ENCODE results near the gene USB1. TPM values are rescaled to one million over a fixed set of nuclear protein-coding genes. Genes with fewer than 3 reads are reported as not detected.

USB1 gene
- total RNA-seq, 1 donor from 2014 or later: 35.2 TPM

DNA sequence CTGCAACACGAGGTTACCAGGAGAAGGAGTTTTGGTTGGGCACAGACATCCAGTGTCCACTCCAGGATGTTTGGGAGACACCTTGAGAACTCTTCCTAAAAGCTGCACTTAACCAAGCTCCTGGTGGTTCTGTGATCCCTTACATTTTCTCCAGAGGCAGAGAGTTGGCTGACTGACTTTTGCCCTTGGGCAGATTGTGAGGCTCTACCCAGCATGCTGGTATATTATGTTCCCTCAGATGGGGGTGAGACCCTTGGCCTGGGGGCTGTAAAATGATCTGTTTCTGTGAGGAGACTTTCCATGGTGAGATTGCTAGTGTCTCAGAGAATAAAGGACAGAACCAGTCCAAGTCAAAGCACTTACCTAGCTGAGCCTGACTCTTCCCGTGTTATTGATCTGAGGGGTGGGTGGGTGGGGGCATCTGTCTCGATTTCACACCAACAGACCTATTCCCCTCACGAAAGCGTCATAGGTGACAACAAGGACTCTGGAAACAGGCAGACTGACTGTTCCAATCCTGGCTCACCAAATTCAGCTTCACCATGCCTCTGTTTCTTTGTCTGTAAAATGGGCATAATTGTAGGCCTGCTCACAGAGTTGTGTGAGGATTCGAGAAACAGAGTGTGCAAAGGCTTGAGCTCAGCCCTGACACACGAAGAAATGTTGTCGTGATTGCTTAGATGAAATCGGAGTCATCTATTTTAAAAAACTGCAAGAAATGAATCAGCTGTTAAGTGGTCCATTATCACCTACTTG, 12.2 kb downstream of the USB1 start:
- intact Hi-C loops (cut with micrococcal nuclease): no loop called here
- Histone ChIP-seq H3K9me3 (replicated peaks) (no peaks in the 10 kb centered on the region), H3K27ac (replicated peaks) (no peak overlapping the region), H3K36me3 (peaks cover 47% of the 10 kb centered on the region), H3K4me1 (peaks cover 12% of the 10 kb centered on the region), H3K4me3 (no peak overlapping the region), H3K27me3 (ENCODE audit: low read depth) (no peaks in the 10 kb centered on the region)
- TF ChIP-seq, protein P1, sequence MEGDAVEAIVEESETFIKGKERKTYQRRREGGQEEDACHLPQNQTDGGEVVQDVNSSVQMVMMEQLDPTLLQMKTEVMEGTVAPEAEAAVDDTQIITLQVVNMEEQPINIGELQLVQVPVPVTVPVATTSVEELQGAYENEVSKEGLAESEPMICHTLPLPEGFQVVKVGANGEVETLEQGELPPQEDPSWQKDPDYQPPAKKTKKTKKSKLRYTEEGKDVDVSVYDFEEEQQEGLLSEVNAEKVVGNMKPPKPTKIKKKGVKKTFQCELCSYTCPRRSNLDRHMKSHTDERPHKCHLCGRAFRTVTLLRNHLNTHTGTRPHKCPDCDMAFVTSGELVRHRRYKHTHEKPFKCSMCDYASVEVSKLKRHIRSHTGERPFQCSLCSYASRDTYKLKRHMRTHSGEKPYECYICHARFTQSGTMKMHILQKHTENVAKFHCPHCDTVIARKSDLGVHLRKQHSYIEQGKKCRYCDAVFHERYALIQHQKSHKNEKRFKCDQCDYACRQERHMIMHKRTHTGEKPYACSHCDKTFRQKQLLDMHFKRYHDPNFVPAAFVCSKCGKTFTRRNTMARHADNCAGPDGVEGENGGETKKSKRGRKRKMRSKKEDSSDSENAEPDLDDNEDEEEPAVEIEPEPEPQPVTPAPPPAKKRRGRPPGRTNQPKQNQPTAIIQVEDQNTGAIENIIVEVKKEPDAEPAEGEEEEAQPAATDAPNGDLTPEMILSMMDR (IDR thresholded peaks at IDR 0.05; ENCODE audit: borderline replicate concordance): no peak
- DNase-seq: peak; percentile 1

DNA sequence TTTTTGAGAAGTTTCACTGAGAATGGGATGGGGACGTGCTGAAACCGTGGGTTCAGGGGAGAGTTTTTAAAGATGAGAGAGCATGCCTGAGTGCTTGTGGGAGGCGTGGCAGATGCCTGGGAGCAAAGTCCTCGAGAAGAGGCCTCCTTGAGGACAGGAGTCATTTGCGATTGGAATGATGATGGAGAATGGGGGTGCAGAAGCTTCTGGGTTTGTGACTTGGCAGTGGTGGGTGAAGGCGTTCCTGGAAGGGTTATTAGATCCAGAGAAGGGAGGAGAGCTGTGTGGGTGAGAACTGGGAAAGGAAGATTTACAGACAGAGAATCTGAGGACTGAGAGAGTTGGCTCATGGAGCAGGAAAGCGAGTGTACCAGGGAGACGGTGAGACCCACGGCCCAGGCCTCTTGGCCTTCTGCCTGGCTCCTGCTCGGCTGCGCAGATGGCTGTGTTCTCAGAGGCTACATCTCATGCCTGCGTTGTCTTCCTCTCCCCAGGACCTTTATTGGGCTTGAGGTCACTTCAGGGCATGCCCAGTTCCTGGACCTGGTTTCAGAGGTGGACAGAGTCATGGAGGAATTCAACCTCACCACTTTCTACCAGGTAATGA, 15.7 kb downstream of the USB1 start:
- no peaks in the 10 kb centered on the region for H3K9me3 ChIP-seq (replicated peaks)
- intact Hi-C loops (cut with micrococcal nuclease): no loop called here
- DNase-seq: peak; percentile 12
- H3K27me3 ChIP-seq (ENCODE audit: low read depth): no peaks in the 10 kb centered on the region
- TF ChIP-seq, protein P1 (IDR thresholded peaks at IDR 0.05; ENCODE audit: borderline replicate concordance): no peak
- peaks cover 40% of the 10 kb centered on the region for H3K36me3 ChIP-seq
- H3K4me1 ChIP-seq: peaks cover 15% of the 10 kb centered on the region
- H3K4me3 ChIP-seq: no peak overlapping the region
- H3K27ac ChIP-seq (replicated peaks): no peak overlapping the region

DNA sequence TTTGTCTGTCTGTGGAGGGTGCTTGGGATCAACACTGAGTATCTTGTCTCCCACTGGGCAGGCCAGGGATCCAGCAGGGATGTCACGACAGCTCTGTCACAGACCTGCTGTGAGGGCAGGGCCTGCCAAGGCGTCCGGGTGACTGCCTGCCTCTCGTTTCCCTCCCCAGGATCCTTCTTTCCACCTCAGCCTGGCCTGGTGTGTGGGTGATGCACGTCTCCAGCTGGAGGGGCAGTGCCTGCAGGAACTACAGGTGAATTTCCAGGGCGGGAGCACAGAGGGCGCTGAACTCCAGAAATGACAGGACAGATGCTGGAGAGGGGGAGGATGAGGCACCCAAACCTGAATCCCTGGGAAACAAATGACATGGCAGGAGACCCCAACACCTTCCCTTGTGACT, 17.6 kb downstream of the USB1 start:
- DNase-seq: peak; percentile 9
- H3K9me3 ChIP-seq (replicated peaks): no peaks in the 10 kb centered on the region
- no peak overlapping the region for H3K4me3 ChIP-seq
- intact Hi-C loops (cut with micrococcal nuclease): no loop called here
- no peak overlapping the region for H3K27ac ChIP-seq (replicated peaks)
- H3K36me3 ChIP-seq: peaks cover 22% of the 10 kb centered on the region
- peaks cover 34% of the 10 kb centered on the region for H3K4me1 ChIP-seq
- TF ChIP-seq, protein P1 (IDR thresholded peaks at IDR 0.05; ENCODE audit: borderline replicate concordance): no peak
- no peaks in the 10 kb centered on the region for H3K27me3 ChIP-seq (ENCODE audit: low read depth)

DNA sequence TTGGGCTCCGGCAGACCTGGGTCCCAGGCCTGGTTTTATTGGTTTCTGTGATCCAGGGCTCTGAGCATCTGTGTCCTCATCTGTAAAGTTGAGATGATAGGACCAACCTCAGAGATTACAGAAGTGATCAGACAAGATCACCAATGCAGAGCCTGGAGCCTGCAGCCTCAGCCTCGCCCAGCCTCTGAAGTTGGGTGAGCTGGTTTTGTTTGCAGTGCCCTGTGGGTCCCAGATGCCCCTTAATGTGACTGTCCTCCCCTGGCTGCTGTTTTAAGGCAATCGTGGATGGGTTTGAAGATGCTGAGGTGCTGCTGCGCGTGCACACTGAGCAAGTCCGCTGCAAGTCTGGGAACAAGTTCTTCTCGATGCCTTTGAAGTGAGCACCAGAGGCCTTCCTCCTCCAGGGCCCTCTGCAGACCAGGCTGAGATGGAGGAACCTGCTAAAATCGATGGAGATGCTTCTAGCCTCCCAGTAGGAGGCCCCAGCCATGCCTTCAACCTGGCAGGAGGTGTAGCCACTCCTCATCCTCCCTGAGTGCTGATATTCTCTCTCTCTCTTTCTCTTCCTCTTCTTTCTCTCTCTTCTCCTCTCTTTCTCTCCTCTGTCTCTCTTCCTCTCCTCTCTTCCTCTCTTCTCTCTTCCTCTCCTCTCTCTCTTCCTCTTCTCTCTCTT, 18.8 kb downstream of the USB1 start:
- intact Hi-C loops (cut with micrococcal nuclease): loop anchor here (2.0 kb wide), 1 partner anchor 103 kb away; no protein-coding TSS in a partner anchor
- peak; percentile 4 for DNase-seq
- peaks cover 46% of the 10 kb centered on the region for H3K4me1 ChIP-seq
- TF ChIP-seq, protein P1 (IDR thresholded peaks at IDR 0.05; ENCODE audit: borderline replicate concordance): no peak
- no peak overlapping the region for H3K4me3 ChIP-seq
- no peaks in the 10 kb centered on the region for H3K9me3 ChIP-seq (replicated peaks)
- peaks cover 16% of the 10 kb centered on the region for H3K36me3 ChIP-seq
- no peaks in the 10 kb centered on the region for H3K27me3 ChIP-seq (ENCODE audit: low read depth)
- H3K27ac ChIP-seq (replicated peaks): no peak overlapping the region

DNA sequence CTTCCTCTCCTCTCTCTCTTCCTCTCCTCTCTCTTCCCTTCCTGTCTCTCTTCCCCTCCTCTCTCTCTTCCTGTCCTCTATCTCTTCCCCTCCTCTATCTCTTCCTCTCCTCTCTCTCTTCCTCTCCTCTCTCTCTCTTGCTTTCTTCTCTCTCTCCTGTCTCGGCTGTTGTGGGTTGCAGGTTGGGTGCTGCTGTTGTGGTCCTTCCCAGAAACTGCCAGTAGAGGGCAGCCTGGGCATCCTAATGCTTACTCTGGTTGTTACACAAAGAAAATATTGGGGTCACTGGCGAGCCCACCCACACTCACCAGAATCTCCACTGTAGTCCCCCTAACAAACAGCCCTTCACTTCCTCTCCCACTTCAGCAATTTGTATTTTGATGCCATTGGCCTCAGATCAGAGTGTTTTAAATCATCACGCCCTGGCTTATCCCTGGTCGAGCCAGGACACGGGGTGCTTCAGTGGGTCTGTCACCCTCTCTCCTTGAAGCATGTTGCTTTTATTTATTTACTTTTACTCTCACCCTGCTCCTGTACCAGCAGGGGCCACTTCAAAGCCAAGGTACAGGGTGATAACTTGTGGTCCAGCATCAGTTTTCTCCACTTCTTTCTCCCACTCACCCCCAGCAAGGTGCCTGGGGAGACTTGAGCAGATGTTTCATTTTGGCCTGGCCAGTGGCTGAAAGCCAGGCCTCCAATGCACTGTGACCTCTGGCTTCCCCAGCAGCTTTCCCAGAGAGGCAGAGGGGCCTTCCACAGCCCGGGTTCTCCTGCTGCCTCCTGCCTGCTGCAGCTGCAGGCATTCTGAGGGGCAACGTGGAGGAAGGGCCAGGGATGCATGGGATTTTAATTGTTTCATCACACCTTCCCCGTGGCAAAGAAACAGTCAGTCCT, 19.7 kb downstream of the USB1 start:
- Histone ChIP-seq H3K4me1 (peaks cover 55% of the 10 kb centered on the region), H3K27ac (replicated peaks) (no peak overlapping the region), H3K4me3 (no peak overlapping the region), H3K27me3 (ENCODE audit: low read depth) (no peaks in the 10 kb centered on the region), H3K9me3 (replicated peaks) (no peaks in the 10 kb centered on the region), H3K36me3 (peaks cover 16% of the 10 kb centered on the region)
- peak; percentile 59 for DNase-seq
- intact Hi-C loops (cut with micrococcal nuclease): loop anchor here (2.0 kb wide), 1 partner anchor 102 kb away; no protein-coding TSS in a partner anchor
- TF ChIP-seq, protein P1 (IDR thresholded peaks at IDR 0.05; ENCODE audit: borderline replicate concordance): peak; percentile 85

All from left ventricle myocardium inferior (tissue), 1 donor.